ENCODE data around the gene FOXO6. TPM values are rescaled to one million over a fixed set of nuclear protein-coding genes. Genes with fewer than 3 reads are reported as not detected.

FOXO6 gene
- total RNA-seq, result under 1 TPM; 0.11 to 0.26 TPM

- no peaks in the 10 kb centered on the region for H3K9me3 Mint-ChIP-seq
- peak; percentile 96 for ATAC-seq (replicated peaks)
- peaks cover 18% of the 10 kb centered on the region for H3K27me3 Mint-ChIP-seq
- H3K4me1 Mint-ChIP-seq, result no peaks in the 10 kb centered on the region
- H3K36me3 Mint-ChIP-seq (ENCODE audit: low read depth), result no peaks in the 10 kb centered on the region
- H3K4me3 Mint-ChIP-seq, result peak within 1 kb of the TSS; percentile 50
- H3K27ac Mint-ChIP-seq, result peak within 1 kb of the TSS; percentile 35
Measured at GRCh38 chr1:41360786-41361494, at the start of gene FOXO6. Gene FOXO6 (plus strand): TSS chr1:41361434.

DNA sequence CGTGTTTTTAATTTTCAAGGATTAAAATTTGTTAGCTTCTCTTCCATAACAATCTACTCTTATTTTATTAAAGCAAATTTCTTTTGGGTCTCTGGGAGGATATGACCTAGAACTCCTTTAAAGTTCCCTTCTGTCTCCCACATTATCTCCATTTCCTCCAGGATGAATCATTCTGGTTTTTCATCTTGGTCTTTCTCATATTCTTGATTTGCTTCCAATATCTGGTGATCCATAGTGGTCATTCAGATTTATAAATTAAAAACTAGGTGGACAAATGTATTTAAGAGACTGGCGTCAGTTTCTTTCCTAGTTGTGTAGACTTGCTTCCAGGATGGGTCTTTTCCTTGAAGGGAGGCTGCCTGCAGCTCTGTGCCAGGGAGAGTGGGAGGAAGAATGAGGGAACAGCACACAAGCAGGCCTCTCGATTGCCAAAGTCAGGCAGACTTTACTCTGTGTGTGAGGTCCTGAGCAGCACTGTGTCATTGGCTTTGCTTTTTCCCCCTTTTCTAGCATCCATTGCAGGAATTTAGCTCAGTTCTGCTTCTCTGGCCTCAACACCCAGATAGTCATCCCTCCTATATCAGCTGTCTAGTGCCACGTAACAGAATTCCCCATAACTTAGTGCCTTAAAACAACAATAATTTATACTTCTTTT lies 48.1 kb upstream of the FOXO6 start:
- no peaks in the 10 kb centered on the region for H3K36me3 Mint-ChIP-seq (ENCODE audit: low read depth)
- peaks cover 5% of the 10 kb centered on the region for H3K4me1 Mint-ChIP-seq
- no peak overlapping the region for H3K4me3 Mint-ChIP-seq
- H3K27ac Mint-ChIP-seq, result no peak overlapping the region
- H3K27me3 Mint-ChIP-seq, result peaks cover 9% of the 10 kb centered on the region
- no peak for ATAC-seq (replicated peaks)
- H3K9me3 Mint-ChIP-seq, result peaks cover 4% of the 10 kb centered on the region

DNA sequence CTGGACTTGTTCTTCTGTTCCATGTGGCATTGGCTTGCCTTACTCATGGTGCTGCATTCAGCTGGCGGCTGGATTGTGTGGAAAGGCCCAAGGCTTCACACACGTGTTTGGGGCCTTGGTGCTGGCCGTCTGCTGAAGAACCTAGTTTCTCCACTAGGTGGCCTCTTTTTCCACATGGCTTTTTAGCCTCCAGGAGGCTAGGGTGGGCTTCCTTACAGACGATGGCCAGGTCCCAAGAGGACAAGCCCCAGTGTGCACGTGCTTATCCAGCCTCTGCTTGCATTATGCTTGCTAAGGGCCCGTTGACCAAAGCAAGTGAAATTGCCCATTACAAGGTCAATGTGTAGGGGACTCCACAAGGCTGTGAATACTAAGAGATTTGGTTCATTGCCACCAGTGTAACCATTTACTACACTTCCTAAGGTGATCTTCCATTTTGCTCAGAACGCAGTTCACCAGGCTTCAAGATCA lies 47.5 kb upstream of the FOXO6 start:
- H3K4me1 Mint-ChIP-seq, result peaks cover 5% of the 10 kb centered on the region
- no peaks in the 10 kb centered on the region for H3K36me3 Mint-ChIP-seq (ENCODE audit: low read depth)
- H3K27me3 Mint-ChIP-seq, result peaks cover 6% of the 10 kb centered on the region
- H3K9me3 Mint-ChIP-seq, result no peaks in the 10 kb centered on the region
- H3K4me3 Mint-ChIP-seq, result no peak overlapping the region
- no peak overlapping the region for H3K27ac Mint-ChIP-seq
- peak; percentile 35 for ATAC-seq (replicated peaks)

DNA sequence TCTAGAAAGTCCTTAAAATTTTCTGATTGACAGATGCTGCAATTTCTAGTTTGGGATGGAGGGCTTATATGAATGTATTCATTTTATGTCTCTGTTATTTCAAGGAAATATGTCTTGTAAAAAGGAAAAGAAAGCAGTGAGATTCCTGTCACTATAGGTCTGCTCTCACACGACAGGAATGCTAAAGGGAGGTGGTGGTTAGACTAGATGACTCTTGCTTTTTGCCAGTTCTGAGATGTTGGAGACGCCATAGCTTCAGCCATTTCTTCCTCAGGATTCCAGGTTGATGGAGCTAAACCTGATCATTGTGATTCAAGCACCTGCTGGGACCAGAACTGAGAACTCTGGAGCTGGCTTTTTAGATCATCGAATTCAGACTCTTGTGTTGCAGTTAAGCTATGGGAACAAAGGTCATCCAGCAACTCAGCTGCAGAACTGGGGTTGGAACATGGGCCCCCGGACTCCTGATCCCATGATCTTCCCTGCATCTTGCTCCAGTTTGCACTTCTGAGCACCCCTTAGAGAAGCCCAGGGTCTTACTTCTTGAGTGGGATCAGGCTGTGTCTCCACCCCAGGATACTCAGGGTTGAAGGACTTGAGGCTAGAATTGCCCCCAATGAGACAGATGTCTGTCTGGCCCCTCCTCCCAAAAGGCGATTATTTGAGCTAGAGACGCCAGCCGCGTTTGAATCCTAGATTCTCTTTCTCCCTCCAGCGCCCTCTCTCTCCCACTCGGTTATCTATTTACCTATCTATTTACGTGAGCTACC lies 46.7 kb upstream of the FOXO6 start:
- ATAC-seq (replicated peaks), result no peak

GRCh38 chr1:41315146-41315822 lies 46.0 kb upstream of the FOXO6 start:
- Mint-ChIP-seq H3K9me3 (no peaks in the 10 kb centered on the region), H3K4me3 (no peak overlapping the region), H3K36me3 (ENCODE audit: low read depth) (no peaks in the 10 kb centered on the region), H3K4me1 (peaks cover 5% of the 10 kb centered on the region), H3K27me3 (peaks cover 6% of the 10 kb centered on the region), H3K27ac (no peak overlapping the region)
- no peak for ATAC-seq (replicated peaks)

More for the DNA sequence above, 46.7 kb upstream of the FOXO6 start:
- Mint-ChIP-seq H3K36me3 (ENCODE audit: low read depth) (no peaks in the 10 kb centered on the region), H3K4me3 (no peak overlapping the region), H3K27ac (no peak overlapping the region), H3K27me3 (peaks cover 6% of the 10 kb centered on the region), H3K9me3 (no peaks in the 10 kb centered on the region), H3K4me1 (peaks cover 5% of the 10 kb centered on the region)

DNA sequence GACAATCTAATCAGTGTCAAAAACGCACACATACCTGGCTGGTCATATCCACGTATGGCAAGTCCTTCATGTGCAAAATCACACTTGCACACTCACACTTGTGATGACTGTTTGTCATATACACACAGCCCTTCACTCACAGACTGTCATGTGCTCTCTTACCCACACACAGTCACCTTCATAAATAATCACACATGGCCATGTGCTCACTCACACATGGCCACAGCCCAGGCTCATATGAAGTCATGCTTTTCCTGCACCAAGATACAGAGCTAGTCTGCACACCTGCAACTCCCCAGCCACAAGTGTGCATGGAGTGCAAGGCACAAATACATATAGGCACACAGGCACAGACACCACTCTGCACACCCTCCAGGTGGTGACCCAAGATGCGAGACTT lies 45.4 kb upstream of the FOXO6 start:
- Mint-ChIP-seq H3K27ac (no peak overlapping the region), H3K9me3 (no peaks in the 10 kb centered on the region), H3K27me3 (peaks cover 6% of the 10 kb centered on the region), H3K4me3 (no peak overlapping the region), H3K4me1 (peaks cover 5% of the 10 kb centered on the region), H3K36me3 (ENCODE audit: low read depth) (no peaks in the 10 kb centered on the region)
- no peak for ATAC-seq (replicated peaks)

- no peak for ATAC-seq (replicated peaks)
- Mint-ChIP-seq H3K9me3 (no peaks in the 10 kb centered on the region), H3K4me1 (no peaks in the 10 kb centered on the region), H3K4me3 (no peak overlapping the region), H3K36me3 (ENCODE audit: low read depth) (no peaks in the 10 kb centered on the region), H3K27me3 (peaks cover 6% of the 10 kb centered on the region), H3K27ac (no peak overlapping the region)
Measured at GRCh38 chr1:41317361-41317760, 43.9 kb upstream of the FOXO6 start.

DNA sequence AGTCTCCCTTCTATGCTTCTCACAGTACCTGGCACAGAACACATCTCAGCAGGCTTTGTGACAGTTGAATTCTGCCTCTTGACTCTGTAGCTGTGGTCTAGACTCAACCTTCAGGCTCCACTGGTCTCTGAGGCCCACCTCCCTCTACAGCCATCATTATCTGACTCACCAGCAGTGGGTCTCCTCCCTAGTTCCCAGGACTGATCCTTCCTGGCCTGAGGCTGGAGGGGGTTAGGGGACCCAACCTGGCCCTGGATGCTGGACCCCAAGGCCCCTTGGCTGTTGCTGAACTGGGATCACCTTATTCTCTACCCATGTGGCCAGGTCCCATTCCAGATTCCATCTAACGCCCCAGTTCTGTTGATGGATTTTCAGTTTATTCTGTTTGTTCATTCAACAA lies 43.1 kb upstream of the FOXO6 start:
- Mint-ChIP-seq H3K27me3 (peaks cover 6% of the 10 kb centered on the region), H3K4me1 (no peaks in the 10 kb centered on the region), H3K9me3 (no peaks in the 10 kb centered on the region), H3K4me3 (no peak overlapping the region), H3K36me3 (ENCODE audit: low read depth) (no peaks in the 10 kb centered on the region), H3K27ac (no peak overlapping the region)
- no peak for ATAC-seq (replicated peaks)

DNA sequence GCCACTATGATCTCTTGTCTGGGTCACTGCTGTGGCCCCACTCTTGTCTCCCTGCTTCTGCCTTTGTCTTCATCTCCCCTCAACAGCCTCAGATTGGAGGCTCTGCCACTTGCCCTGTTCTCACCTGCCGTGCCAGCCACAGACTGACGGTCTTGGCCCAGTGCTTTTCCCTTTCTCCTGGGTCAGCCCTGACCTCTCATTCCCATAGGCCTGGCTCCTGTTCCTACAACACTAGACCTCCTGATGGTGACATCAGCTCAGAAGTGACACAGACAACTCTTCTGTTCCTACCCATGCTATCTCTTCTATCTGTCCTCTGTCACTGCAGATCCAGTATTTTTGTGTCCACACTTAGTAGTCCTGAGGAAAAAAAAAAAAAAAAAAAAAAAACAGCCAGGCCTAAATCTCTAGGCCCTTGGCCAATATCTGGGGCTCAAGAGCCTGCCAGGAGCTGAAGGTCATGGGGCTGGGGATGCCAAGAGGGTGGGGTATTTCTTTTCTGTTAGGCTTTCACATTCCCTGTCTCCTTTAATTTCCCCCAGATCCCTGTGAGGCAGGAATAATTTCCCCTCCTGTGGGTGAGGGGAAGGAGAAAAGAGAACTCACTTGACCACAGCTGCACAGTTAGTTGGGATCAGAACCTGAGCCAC lies 42.0 kb upstream of the FOXO6 start:
- Mint-ChIP-seq H3K9me3 (no peaks in the 10 kb centered on the region), H3K4me3 (no peak overlapping the region), H3K4me1 (no peaks in the 10 kb centered on the region), H3K27me3 (peaks cover 7% of the 10 kb centered on the region), H3K36me3 (ENCODE audit: low read depth) (no peaks in the 10 kb centered on the region), H3K27ac (no peak overlapping the region)
- ATAC-seq (replicated peaks), result no peak

DNA sequence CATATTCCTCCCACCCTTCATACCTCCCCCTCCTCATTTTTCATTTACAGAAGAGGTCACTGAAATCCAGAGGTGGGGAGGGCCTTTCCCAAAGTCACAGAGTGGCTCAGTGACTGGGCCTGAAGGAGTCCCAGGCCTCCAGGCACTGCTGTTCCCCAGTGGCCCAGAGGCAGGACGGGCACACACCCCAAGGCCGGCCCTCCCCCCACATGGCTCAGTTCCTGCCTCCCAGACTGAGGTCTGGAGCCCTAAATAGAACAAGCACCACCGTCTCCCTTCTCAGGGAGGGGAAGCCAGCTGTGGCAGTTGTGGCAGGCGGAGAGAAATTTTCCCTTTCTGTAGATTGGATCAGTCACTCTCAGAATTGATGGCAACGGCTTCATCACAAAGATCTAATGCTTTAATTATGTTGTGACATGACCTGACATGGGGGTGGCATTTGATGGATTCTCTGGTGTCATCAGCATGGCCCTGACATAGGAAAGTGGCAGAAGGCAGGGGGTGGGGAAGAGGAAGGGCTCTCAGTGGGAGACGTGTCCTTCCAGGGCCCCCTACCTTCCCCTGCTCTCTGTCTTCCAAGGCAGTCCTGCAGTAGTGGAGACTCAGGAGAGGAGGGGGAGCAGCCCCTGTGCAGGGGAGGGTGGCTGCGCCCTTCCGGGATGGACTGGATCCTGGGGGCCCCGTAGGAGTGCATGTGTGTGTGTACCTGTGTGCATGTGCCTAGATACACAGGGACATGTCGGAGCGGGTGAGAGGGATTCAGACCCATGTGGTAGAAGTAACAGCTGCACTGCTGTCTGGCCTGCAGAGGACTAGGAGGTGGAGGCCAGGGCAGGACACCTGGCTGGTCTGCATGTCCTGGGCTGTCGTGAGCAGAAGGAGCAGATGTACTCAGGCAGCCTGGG lies 41.2 kb upstream of the FOXO6 start:
- Mint-ChIP-seq H3K27me3 (peaks cover 8% of the 10 kb centered on the region), H3K36me3 (ENCODE audit: low read depth) (no peaks in the 10 kb centered on the region), H3K9me3 (no peaks in the 10 kb centered on the region), H3K4me1 (no peaks in the 10 kb centered on the region), H3K4me3 (no peak overlapping the region), H3K27ac (no peak overlapping the region)
- ATAC-seq (replicated peaks), result no peak

DNA sequence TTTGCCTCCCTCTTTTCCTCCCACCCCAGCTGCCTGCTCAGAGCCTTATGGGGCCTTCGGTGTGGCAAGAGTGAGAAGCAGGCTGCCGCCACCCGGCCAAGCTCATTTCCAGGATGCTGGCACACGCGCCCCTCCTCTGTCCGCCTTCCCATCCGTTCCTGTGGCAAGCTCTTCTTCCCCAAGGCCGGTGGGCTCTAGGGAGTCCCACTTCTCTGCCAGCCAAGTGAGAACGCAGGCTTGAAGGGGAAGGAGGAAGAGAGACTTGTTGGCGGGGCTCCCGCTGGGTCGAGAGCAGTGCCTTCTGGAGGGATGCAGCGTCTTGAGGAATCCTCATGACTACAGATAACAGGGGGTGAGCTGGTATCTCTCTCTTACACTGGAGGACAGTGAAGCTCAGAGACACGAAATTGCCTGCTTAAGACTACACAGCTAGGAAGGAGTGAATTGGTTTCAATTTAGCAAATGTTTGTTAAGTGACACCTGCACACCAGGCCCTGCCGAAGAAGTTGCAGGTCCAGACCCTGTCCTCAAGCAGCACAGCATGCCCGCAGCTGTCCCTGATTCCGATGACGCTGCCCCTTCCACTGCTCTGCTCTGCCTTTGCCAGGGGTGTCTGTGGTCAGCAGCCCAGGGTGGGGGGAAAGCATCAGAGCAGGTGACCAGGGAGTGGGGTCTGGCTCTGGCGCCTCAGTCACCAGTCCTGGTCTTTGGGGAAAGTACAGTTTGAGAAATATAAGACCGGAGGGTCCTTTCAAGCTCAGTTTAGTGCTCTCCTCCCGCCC lies 40.1 kb upstream of the FOXO6 start:
- Mint-ChIP-seq H3K27me3 (peaks cover 5% of the 10 kb centered on the region), H3K4me3 (no peak overlapping the region), H3K27ac (no peak overlapping the region), H3K9me3 (no peaks in the 10 kb centered on the region), H3K4me1 (no peaks in the 10 kb centered on the region), H3K36me3 (ENCODE audit: low read depth) (no peaks in the 10 kb centered on the region)
- no peak for ATAC-seq (replicated peaks)

GRCh38 chr1:41322101-41322661 lies 39.1 kb upstream of the FOXO6 start:
- Mint-ChIP-seq H3K36me3 (ENCODE audit: low read depth) (no peaks in the 10 kb centered on the region), H3K27ac (no peak overlapping the region), H3K9me3 (no peaks in the 10 kb centered on the region), H3K4me3 (no peak overlapping the region), H3K27me3 (peaks cover 5% of the 10 kb centered on the region), H3K4me1 (no peaks in the 10 kb centered on the region)
- no peak for ATAC-seq (replicated peaks)

All from activated T-helper 17 cell treated with anti-CD3 and anti-CD28 coated beads, Interleukin-2, amount 50 U/mL, for 72 hours (primary cell).